H1 (cell line): Measurements from ENCODE around the gene LGALS9. TPM values are rescaled to one million over a fixed set of nuclear protein-coding genes. Genes with fewer than 3 reads are reported as not detected.

ENCODE experiments used
- CTCF ChIA-PET: fragments of 300-600 bp; sonication (Branson Sonifier 250); formaldehyde crosslinking; loops from one replicate; lab custom pipeline; 2021; ENCODE audit not compliant: partially characterized antibody; lab: Charles Lee
- POLR2A ChIA-PET: fragments of 300-600 bp; sonication (Branson Sonifier 250); formaldehyde crosslinking; loops from one replicate; lab custom pipeline; 2021; ENCODE audit warnings: inconsistent platforms; ENCODE audit not compliant: partially characterized antibody; lab: Charles Lee
- DNase-seq, 2 experiments: peaks; one replicate each; pipeline versions ENCODE4 v3.0.0 to v3.0.0-alpha.2; 2010 to 2022; ENCODE audit warnings: low spot score in 2 of 2, low read depth in 1 of 2, mixed read lengths in 1 of 2
- FAIRE-seq: peaks from 2 replicates; lab custom pipeline; 2011; peaks lifted over from hg19 to GRCh38; lab: Jason Lieb, UNC
- H2AFZ ChIP-seq: 2 replicates; pipeline ENCODE4 v1.8.1; 2012; ENCODE audit warnings: low read length, inconsistent platforms
- H2AK5ac ChIP-seq: 2 replicates; pipeline ENCODE4 v1.6.1; 2013; ENCODE audit warnings: low read depth, low read length
- H2BK120ac ChIP-seq: replicated peaks from 2 replicates; pipeline ENCODE3; 2013; ENCODE audit warnings: low read depth, low read length, inconsistent platforms
- H2BK12ac ChIP-seq: 2 replicates; pipeline ENCODE4 v1.6.1; 2013; ENCODE audit warnings: low read depth, low read length
- H2BK15ac ChIP-seq: 2 replicates; pipeline ENCODE4 v1.6.1; 2013; ENCODE audit warnings: low read length
- H2BK20ac ChIP-seq: 2 replicates; pipeline ENCODE4 v1.6.1; 2013; ENCODE audit warnings: low read length
- H2BK5ac ChIP-seq: 2 replicates; pipeline ENCODE4 v1.6.1; 2013; ENCODE audit warnings: low read depth, low read length
- H3K14ac ChIP-seq: 2 replicates; pipeline ENCODE4 v1.6.1; 2013; ENCODE audit warnings: inconsistent platforms; ENCODE audit not compliant: insufficient read length
- H3K18ac ChIP-seq: 2 replicates; pipeline ENCODE4 v1.6.1; 2013; ENCODE audit warnings: low read length; ENCODE audit errors: extremely low read depth
- H3K23ac ChIP-seq: 2 replicates; pipeline ENCODE4 v1.6.1; 2013; ENCODE audit warnings: inconsistent platforms; ENCODE audit not compliant: insufficient read length
- H3K23me2 ChIP-seq: 2 replicates; pipeline ENCODE4 v1.6.1; 2013; ENCODE audit warnings: low read depth, low read length
- H3K27ac ChIP-seq: 2 replicates; pipeline ENCODE4 v1.6.1; 2011; ENCODE audit warnings: low read depth, low read length, inconsistent platforms
- H3K27me3 ChIP-seq, 4 experiments: replicated peaks in 1 of 4; 1 replicate in 1 of 4; 2 replicates in 3 of 4; pipeline versions ENCODE4 v1.6.1 to v1.8.1; 2011 to 2013; ENCODE audit warnings: low read length in 3 of 4, mild to moderate bottlenecking in 3 of 4, inconsistent platforms in 2 of 4, mixed read lengths in 2 of 4, moderate library complexity in 1 of 4; ENCODE audit not compliant: control insufficient read depth in 3 of 4, insufficient read depth in 3 of 4; ENCODE audit errors: extremely low read depth in 1 of 4
- H3K36me3 ChIP-seq, 4 experiments: 2 replicates each; pipeline versions ENCODE4 v1.6.1 to v1.8.1; 2011 to 2013; ENCODE audit warnings: mild to moderate bottlenecking in 4 of 4, low read length in 3 of 4, moderate library complexity in 2 of 4, control low read depth in 1 of 4, inconsistent platforms in 1 of 4; ENCODE audit not compliant: insufficient read depth in 4 of 4, control insufficient read depth in 2 of 4
- H3K4ac ChIP-seq: replicated peaks from 2 replicates; pipeline ENCODE3; 2013; ENCODE audit warnings: low read length, low read depth, mixed read lengths, inconsistent platforms; ENCODE audit not compliant: insufficient read length
- H3K4me1 ChIP-seq, 4 experiments: replicated peaks in 1 of 4; 1 replicate in 1 of 4; 2 replicates in 3 of 4; pipeline versions ENCODE4 v1.6.1 to v1.8.1; 2011 to 2013; ENCODE audit warnings: low read length in 3 of 4, inconsistent platforms in 2 of 4, mixed read lengths in 1 of 4; ENCODE audit not compliant: insufficient read depth in 4 of 4, control insufficient read depth in 3 of 4
- H3K4me2 ChIP-seq, 2 experiments: 2 replicates each; pipeline versions ENCODE4 v1.6.1 to v1.8.1; 2011 to 2013; ENCODE audit warnings: low read depth in 2 of 2, low read length in 2 of 2, control low read depth in 1 of 2, inconsistent platforms in 1 of 2, mild to moderate bottlenecking in 1 of 2; ENCODE audit not compliant: insufficient read depth in 1 of 2
- H3K4me3 ChIP-seq, 4 experiments: fragments of 200-600, 300-600 bp in 1 of 4; sonication (generic), shearing (Covaris generic), sonication (Bioruptor Twin) in 1 of 4; 2 replicates each; pipeline versions ENCODE4 v1.5.1 to v1.8.1; 2011 to 2016; ENCODE audit warnings: low read length in 4 of 4, low read depth in 3 of 4, control low read depth in 2 of 4, inconsistent platforms in 2 of 4, mild to moderate bottlenecking in 2 of 4, mixed read lengths in 1 of 4, moderate library complexity in 1 of 4; ENCODE audit not compliant: insufficient read depth in 2 of 4; ENCODE audit errors: extremely low read depth in 1 of 4
- H3K56ac ChIP-seq: replicated peaks from 2 replicates; pipeline ENCODE3; 2013; ENCODE audit warnings: low read depth, mild to moderate bottlenecking, mixed read lengths, low read length, inconsistent platforms; ENCODE audit not compliant: insufficient read length
- H3K79me1 ChIP-seq: 2 replicates; pipeline ENCODE4 v1.6.1; 2013; ENCODE audit warnings: low read depth, low read length, control low read depth
- H3K79me2 ChIP-seq, 2 experiments: 2 replicates each; pipeline versions ENCODE4 v1.6.1 to v1.8.1; 2012 to 2013; ENCODE audit warnings: low read length in 2 of 2, mild to moderate bottlenecking in 2 of 2, inconsistent platforms in 1 of 2; ENCODE audit not compliant: insufficient read depth in 2 of 2, control insufficient read depth in 1 of 2
- H3K9ac ChIP-seq, 4 experiments: replicated peaks in 1 of 4; 1 replicate in 1 of 4; 2 replicates in 3 of 4; pipeline versions ENCODE4 v1.6.1 to v1.8.1; 2011 to 2013; ENCODE audit warnings: low read depth in 3 of 4, low read length in 3 of 4, control low read depth in 2 of 4, mild to moderate bottlenecking in 2 of 4, moderate library complexity in 2 of 4, inconsistent platforms in 1 of 4; ENCODE audit errors: extremely low read depth in 1 of 4
- H3K9me3 ChIP-seq, 2 experiments: 2 replicates each; pipeline versions ENCODE4 v1.6.1 to v1.8.1; 2012 to 2013; ENCODE audit warnings: mild to moderate bottlenecking in 2 of 2, moderate library complexity in 2 of 2, control low read depth in 1 of 2, inconsistent platforms in 1 of 2, low read depth in 1 of 2, low read length in 1 of 2, mixed read lengths in 1 of 2; ENCODE audit not compliant: insufficient read depth in 2 of 2
- H4K20me1 ChIP-seq, 2 experiments: replicated peaks in 1 of 2; 2 replicates each; pipeline versions ENCODE3 to v1.8.1; 2011 to 2013; ENCODE audit warnings: inconsistent platforms in 2 of 2, low read length in 2 of 2, mild to moderate bottlenecking in 1 of 2; ENCODE audit not compliant: insufficient read depth in 2 of 2, control insufficient read depth in 1 of 2
- H4K5ac ChIP-seq: 2 replicates; pipeline ENCODE4 v1.6.1; 2013; ENCODE audit warnings: low read length, low read depth, mixed read lengths, inconsistent platforms; ENCODE audit not compliant: insufficient read length
- H4K8ac ChIP-seq: 2 replicates; pipeline ENCODE4 v1.8.0; 2013; ENCODE audit warnings: mild to moderate bottlenecking, moderate library complexity, low read length, inconsistent platforms; ENCODE audit not compliant: insufficient read depth; ENCODE audit errors: extremely low read depth
- H4K91ac ChIP-seq: replicated peaks from 2 replicates; pipeline ENCODE3; 2013; ENCODE audit warnings: low read length, mixed read lengths, inconsistent platforms; ENCODE audit not compliant: insufficient read length
- BACH1 ChIP-seq: IDR thresholded peaks from 2 replicates; pipeline ENCODE4 v1.6.1; 2012; ENCODE audit warnings: low read length, improper control_type of control experiment
- CTBP2 ChIP-seq: IDR thresholded peaks from 2 replicates; pipeline ENCODE4 v1.7.0; 2011; ENCODE audit warnings: borderline replicate concordance, mild to moderate bottlenecking, moderate library complexity, mixed read lengths, low read length; ENCODE audit not compliant: insufficient read depth, insufficient read length
- KDM5A ChIP-seq: fragments of 200-600 bp; IDR thresholded peaks from 2 replicates; pipeline ENCODE4 v1.7.1; 2012; ENCODE audit warnings: mild to moderate bottlenecking, low read length, inconsistent platforms, mixed read lengths
- NANOG ChIP-seq: IDR thresholded peaks from 2 replicates; pipeline ENCODE4 v1.6.1; 2011; ENCODE audit warnings: low read length, low read depth, mild to moderate bottlenecking, inconsistent platforms; ENCODE audit not compliant: insufficient read depth, poor library complexity, severe bottlenecking
- TBP ChIP-seq: IDR thresholded peaks from 2 replicates; pipeline ENCODE4 v1.6.1; 2011; ENCODE audit warnings: low read depth, low read length, improper control_type of control experiment
- WGBS, 2 experiments: shearing (Covaris generic) in 1 of 2; methylation state at CpG; one replicate each; pipeline versions ENCODE4 v1.1.6 to v1.1.7; 2013 to 2015; ENCODE audit warnings: low lambda C conversion rate in 2 of 2, mixed read lengths in 2 of 2, inconsistent platforms in 1 of 2, low coverage in 1 of 2, missing lambda C conversion rate in 1 of 2; ENCODE audit not compliant: insufficient replicate concordance in 2 of 2, insufficient coverage in 1 of 2, insufficient read length in 1 of 2; ENCODE audit errors: extremely low coverage in 1 of 2, missing lambda C conversion rate in 1 of 2; 5-methylcytosine and 5-hydroxymethylcytosine counted together
- polyA plus RNA-seq, 7 experiments: library from polyadenylated mRNA; depleted of rRNA in 3 of 7; stranded (reverse) in 5 of 7; unstranded in 2 of 7; fragments of >200 nt in 5 of 7; fragments of 200-250 nt in 2 of 7; gene quantifications; 1 replicate in 5 of 7; 2 replicates in 1 of 7; 4 replicates in 1 of 7; pipeline versions ENCODE4 v1.2.1 to v1.2.3, GENCODE V29; 2011 to 2013; ENCODE audit warnings: missing spikeins in 2 of 7, mixed read lengths in 2 of 7
- total RNA-seq: library from RNA; stranded (reverse); fragmentation: NEBNext Ultra II Directional; extraction: Animal tissue kit (Norgen Biotek cat#: 25700); gene quantifications from 2 replicates; pipeline ENCODE4 v1.2.1, GENCODE V29; 2021
- TF ChIP-seq, protein P1 (sequence below), 3 experiments: IDR thresholded peaks; 1 replicate in 2 of 3; 2 replicates in 1 of 3; pipeline versions ENCODE4 v1.5.1 to v1.6.1; 2011; ENCODE audit warnings: low read length in 3 of 3, mild to moderate bottlenecking in 3 of 3, inconsistent platforms in 2 of 3, low read depth in 1 of 3, moderate library complexity in 1 of 3; ENCODE audit not compliant: insufficient read depth in 1 of 3; ENCODE audit errors: control extremely low read depth in 1 of 3

The LGALS9 gene
- total and polyA plus RNA-seq, 2 of the 8 experiments (the other 6 are each of a cell fraction or from before 2014, with no cell fraction given), result 0.95 to 1.7 TPM

DNA sequence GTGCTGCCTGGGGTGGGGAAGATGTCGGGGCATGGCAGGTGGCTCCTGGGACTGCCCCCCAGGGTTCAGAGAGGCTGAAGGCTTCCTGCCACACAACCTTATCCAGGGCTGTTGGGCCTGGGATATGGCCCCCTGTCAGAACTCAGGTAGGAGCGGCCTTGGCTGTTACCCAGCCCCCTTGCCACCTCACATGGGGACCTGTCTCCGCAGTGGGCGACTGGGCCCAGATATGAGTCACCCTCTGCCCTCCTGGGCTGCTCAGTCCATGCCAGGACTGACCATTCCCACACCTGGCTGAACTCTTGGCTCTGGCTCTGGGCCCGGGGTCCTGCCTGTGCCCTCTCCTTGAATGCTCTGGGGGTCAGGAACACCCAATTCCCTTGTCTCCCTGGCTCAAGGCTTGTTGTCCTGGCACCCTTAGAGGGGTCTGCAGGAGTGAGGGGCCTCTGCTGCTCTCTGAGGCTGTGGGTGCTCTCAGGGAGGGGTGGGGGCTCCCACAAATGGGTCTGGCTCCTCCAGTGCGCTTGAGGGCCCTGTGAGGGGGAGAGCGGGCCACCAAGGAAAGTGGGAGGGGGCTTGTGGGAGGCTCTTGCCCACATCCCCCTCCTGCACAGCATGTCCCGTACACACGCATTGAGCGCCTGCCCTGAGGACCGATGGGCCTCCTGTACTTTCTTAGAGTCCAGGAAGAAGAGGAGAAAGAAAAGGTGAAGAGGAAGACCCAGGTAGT is 36.0 kb downstream of the LGALS9 start:
- Histone ChIP-seq H3K18ac (no peak overlapping the region), H2AFZ (no peak overlapping the region), H4K5ac (no peak overlapping the region), H2AK5ac (no peak overlapping the region), H3K36me3 (no peaks in the 10 kb centered on the region), H3K56ac (no peak overlapping the region), H3K4me3 (no peak overlapping the region), H3K27ac (no peak overlapping the region), H3K4me2 (no peak overlapping the region), H2BK20ac (no peak overlapping the region), H3K79me2 (no peaks in the 10 kb centered on the region), H3K79me1 (no peaks in the 10 kb centered on the region), H4K8ac (no peak overlapping the region; the same call in 1 of the 2 replicates), H3K14ac (no peak overlapping the region), H3K23me2 (no peaks in the 10 kb centered on the region), H3K4me1 (no peaks in the 10 kb centered on the region), H2BK15ac (no peak overlapping the region), H3K9me3 (no peaks in the 10 kb centered on the region), H2BK12ac (no peak overlapping the region), H3K23ac (no peak overlapping the region), H3K27me3 (no peaks in the 10 kb centered on the region), H3K9ac (no peak overlapping the region), H4K20me1 (peaks cover 0 to 2% of the 10 kb centered on the region in 2 experiments), H2BK5ac (no peak overlapping the region), H2BK120ac (no peak overlapping the region), H3K4ac (no peak overlapping the region), H4K91ac (no peak overlapping the region)
- 90% methylated on average over 10 of the region's 11 CpGs; no CpG with 5 or more reads in 1 of the 2 experiments for WGBS, 2 experiments
- no peak for FAIRE-seq
- ChIA-PET CTCF (interaction anchor here (1.3 to 18.4 kb wide), 4 partner anchors 11 to 91 kb away, joined by 5 to 338 read pairs (median 40); no protein-coding TSS in a partner anchor), POLR2A (no interaction called here)
- DNase-seq, result no peak
- TF ChIP-seq KDM5A, result no peak
- TF ChIP-seq, protein P1, sequence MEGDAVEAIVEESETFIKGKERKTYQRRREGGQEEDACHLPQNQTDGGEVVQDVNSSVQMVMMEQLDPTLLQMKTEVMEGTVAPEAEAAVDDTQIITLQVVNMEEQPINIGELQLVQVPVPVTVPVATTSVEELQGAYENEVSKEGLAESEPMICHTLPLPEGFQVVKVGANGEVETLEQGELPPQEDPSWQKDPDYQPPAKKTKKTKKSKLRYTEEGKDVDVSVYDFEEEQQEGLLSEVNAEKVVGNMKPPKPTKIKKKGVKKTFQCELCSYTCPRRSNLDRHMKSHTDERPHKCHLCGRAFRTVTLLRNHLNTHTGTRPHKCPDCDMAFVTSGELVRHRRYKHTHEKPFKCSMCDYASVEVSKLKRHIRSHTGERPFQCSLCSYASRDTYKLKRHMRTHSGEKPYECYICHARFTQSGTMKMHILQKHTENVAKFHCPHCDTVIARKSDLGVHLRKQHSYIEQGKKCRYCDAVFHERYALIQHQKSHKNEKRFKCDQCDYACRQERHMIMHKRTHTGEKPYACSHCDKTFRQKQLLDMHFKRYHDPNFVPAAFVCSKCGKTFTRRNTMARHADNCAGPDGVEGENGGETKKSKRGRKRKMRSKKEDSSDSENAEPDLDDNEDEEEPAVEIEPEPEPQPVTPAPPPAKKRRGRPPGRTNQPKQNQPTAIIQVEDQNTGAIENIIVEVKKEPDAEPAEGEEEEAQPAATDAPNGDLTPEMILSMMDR (IDR thresholded peaks at IDR 0.05; ENCODE audit: control extremely low read depth in 1 of 3, insufficient read depth in 1 of 3, low read depth in 1 of 3, low read length in 3 of 3), result no peak
- TF ChIP-seq BACH1, result no peak
- TF ChIP-seq TBP, result no peak
- no peak for TF ChIP-seq CTBP2
- TF ChIP-seq NANOG, result no peak
